Activated T-cell treated with anti-CD3 and anti-CD28 coated beads, Interleukin-2, amount 50 U/mL, for 72 hours (primary cell): ENCODE data around the gene NLRP10. TPM values are rescaled to one million over a fixed set of nuclear protein-coding genes. Genes with fewer than 3 reads are reported as not detected.
"Not testable (repeated sequence)": the region's sequence is repeated elsewhere in the genome, so short reads cannot be mapped to it uniquely, and the experiment has no call there.

Experiments
- ATAC-seq, 2 donors: fragments of 150-1000 bp; cut with Tn5 transposase; replicated peaks in 1 of 2; 2 replicates each; pipeline ENCODE4 v1.10.0; 2021; ENCODE audit warnings: moderate library complexity in 2 of 2, mild to moderate bottlenecking in 1 of 2
- DNase-seq, 2 donors: peaks; one replicate each; pipeline ENCODE4 v3.0.0; 2021 to 2022; ENCODE audit warnings: mixed read lengths in 1 of 2
- H3K27ac Mint-ChIP-seq: one replicate; pipeline ENCODE4 v1.8.0; 2022; ENCODE audit warnings: mild to moderate bottlenecking, moderate library complexity, mixed read lengths
- H3K27me3 Mint-ChIP-seq: one replicate; pipeline ENCODE4 v1.8.0; 2022; ENCODE audit warnings: low read depth, mixed read lengths
- H3K36me3 Mint-ChIP-seq, 2 donors: one replicate each; pipeline ENCODE4 v1.8.0; 2022; ENCODE audit warnings: mixed read lengths in 2 of 2, mild to moderate bottlenecking in 1 of 2; ENCODE audit not compliant: insufficient read depth in 2 of 2
- H3K4me1 Mint-ChIP-seq: one replicate; pipeline ENCODE4 v1.8.0; 2022; ENCODE audit warnings: low read depth, mixed read lengths
- H3K4me3 Mint-ChIP-seq, 2 donors: one replicate each; pipeline ENCODE4 v1.8.0; 2022; ENCODE audit warnings: mild to moderate bottlenecking in 2 of 2, mixed read lengths in 2 of 2, moderate library complexity in 2 of 2
- H3K9me3 Mint-ChIP-seq, 2 donors: one replicate each; pipeline ENCODE4 v1.8.0; 2022; ENCODE audit warnings: mixed read lengths in 2 of 2
- total RNA-seq, 2 donors: library from RNA; stranded (reverse); gene quantifications; one replicate each; pipeline ENCODE4 v1.2.3, GENCODE V29; 2022

NLRP10 gene
- total RNA-seq, 2 donors from 2014 or later: not detected

DNA sequence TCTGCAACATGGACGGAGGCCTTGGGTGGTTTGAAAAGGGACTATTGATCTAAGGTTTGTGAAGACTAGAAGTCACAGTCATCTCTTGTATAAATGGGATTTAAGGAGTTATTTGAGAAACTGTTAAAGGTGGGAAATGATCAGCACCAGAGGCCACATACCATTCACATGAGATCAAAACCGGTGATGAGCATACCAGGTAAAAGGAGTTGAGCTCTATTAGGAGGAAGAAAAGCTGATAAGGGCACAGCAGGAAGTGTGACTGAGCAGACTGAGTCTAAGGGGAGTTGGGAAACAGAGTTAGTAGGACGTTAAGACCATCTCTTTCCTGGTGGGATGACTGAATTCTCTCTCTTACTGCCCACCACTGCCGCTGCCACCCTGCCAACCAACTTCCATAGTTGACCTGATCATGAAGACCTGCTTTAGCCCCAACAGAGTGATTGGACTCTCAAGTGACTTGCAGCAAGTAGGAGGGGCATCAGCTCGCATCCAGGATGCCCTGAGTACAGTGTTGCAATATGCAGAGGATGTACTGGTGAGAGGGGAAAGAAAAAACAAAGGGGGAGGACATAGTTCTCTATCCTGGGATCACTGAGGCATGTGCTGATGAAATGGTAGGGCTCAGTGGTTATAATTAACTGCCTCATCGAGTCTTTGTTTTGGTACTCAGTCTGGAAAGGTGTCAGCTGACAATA is 29.5 kb upstream of the NLRP10 start:
- ATAC-seq: no peak
- Mint-ChIP-seq H3K4me1 (peaks cover 4% of the 10 kb centered on the region), H3K9me3 (no peaks in the 10 kb centered on the region), H3K27ac (no peak overlapping the region), H3K27me3 (no peaks in the 10 kb centered on the region), H3K36me3 (peaks cover 19 to 38% of the 10 kb centered on the region in 2 donors), H3K4me3 (no peak overlapping the region)
- no peak for DNase-seq

DNA sequence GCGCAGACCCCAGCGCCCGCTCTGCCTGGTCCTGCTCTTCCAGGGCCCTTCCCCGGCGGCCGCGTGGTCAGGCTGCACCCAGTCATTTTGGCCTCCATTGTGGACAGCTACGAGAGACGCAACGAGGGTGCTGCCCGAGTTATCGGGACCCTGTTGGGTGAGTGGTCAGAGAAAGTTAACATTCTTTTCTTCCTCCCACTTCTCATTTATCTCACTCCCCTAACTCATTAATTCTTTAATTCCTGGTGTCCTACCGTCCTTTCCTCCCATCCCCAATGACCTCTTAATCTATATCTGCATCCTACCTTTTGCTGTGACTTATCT is 22.3 kb upstream of the NLRP10 start:
- not testable (repeated sequence) for H3K9me3 Mint-ChIP-seq, DNase-seq, H3K27me3 Mint-ChIP-seq
- H3K36me3 Mint-ChIP-seq: peaks cover 7 to 13% of the 10 kb centered on the region in 2 donors
- H3K4me3 Mint-ChIP-seq: peak overlapping the region; percentile 90 to 98
- peak overlapping the region; percentile 92 for H3K27ac Mint-ChIP-seq
- peaks cover 42% of the 10 kb centered on the region for H3K4me1 Mint-ChIP-seq
- peak in 1 of 2 donors; percentile 23 for ATAC-seq

GRCh38 chr11:7986768-7987559 is 21.7 kb upstream of the NLRP10 start, which contains the start of gene EIF3F:
Gene EIF3F (plus strand): TSS chr11:7987337. CDS start chr11:7987353, 16 bp downstream.
- Mint-ChIP-seq H3K4me1 (peaks cover 42% of the 10 kb centered on the region), H3K27ac (peak within 1 kb of the TSS; percentile 92), H3K36me3 (peaks cover 7 to 13% of the 10 kb centered on the region in 2 donors), H3K4me3 (peak within 1 kb of the TSS; percentile 90 to 98), H3K9me3 (no peaks in the 10 kb centered on the region), H3K27me3 (no peaks in the 10 kb centered on the region)
- DNase-seq (peak; percentile 85 to 89), ATAC-seq (peak; percentile 98 to 99)

- Mint-ChIP-seq H3K9me3 (no peaks in the 10 kb centered on the region), H3K27me3 (no peaks in the 10 kb centered on the region), H3K36me3 (peaks cover 1 to 3% of the 10 kb centered on the region in 2 donors), H3K4me3 (no peak overlapping the region), H3K27ac (no peak overlapping the region), H3K4me1 (peaks cover 30% of the 10 kb centered on the region)
- ATAC-seq (no peak), DNase-seq (no peak)
Observed at GRCh38 chr11:7983832-7984590, 18.8 kb upstream of the NLRP10 start.

GRCh38 chr11:7982582-7983119 is 17.4 kb upstream of the NLRP10 start:
- peaks cover 17% of the 10 kb centered on the region for H3K4me1 Mint-ChIP-seq
- DNase-seq: no peak
- H3K9me3 Mint-ChIP-seq: no peaks in the 10 kb centered on the region
- H3K4me3 Mint-ChIP-seq: no peak overlapping the region
- H3K27me3 Mint-ChIP-seq: no peaks in the 10 kb centered on the region
- H3K36me3 Mint-ChIP-seq: peaks cover 0 to under 1% of the 10 kb centered on the region in 2 donors
- no peak overlapping the region for H3K27ac Mint-ChIP-seq
- ATAC-seq: no peak

GRCh38 chr11:7981619-7982157 is 16.4 kb upstream of the NLRP10 start:
- no peaks in the 10 kb centered on the region for H3K27me3 Mint-ChIP-seq
- peaks cover 10% of the 10 kb centered on the region for H3K4me1 Mint-ChIP-seq
- no peak overlapping the region for H3K27ac Mint-ChIP-seq
- H3K9me3 Mint-ChIP-seq: no peaks in the 10 kb centered on the region
- H3K36me3 Mint-ChIP-seq: no peaks in the 10 kb centered on the region
- DNase-seq: no peak
- no peak overlapping the region for H3K4me3 Mint-ChIP-seq
- no peak for ATAC-seq

GRCh38 chr11:7977232-7977917 is 12.1 kb upstream of the NLRP10 start:
- Mint-ChIP-seq H3K4me1 (no peaks in the 10 kb centered on the region), H3K36me3 (no peaks in the 10 kb centered on the region), H3K27me3 (no peaks in the 10 kb centered on the region), H3K4me3 (no peak overlapping the region), H3K27ac (no peak overlapping the region), H3K9me3 (no peaks in the 10 kb centered on the region)
- DNase-seq: no peak
- no peak for ATAC-seq

- DNase-seq (no peak), ATAC-seq (no peak)
- Mint-ChIP-seq H3K36me3 (no peaks in the 10 kb centered on the region), H3K27me3 (no peaks in the 10 kb centered on the region), H3K9me3 (no peaks in the 10 kb centered on the region), H3K4me1 (no peaks in the 10 kb centered on the region), H3K27ac (no peak overlapping the region), H3K4me3 (no peak overlapping the region)
Observed at GRCh38 chr11:7974668-7975067, 9.4 kb upstream of the NLRP10 start.

DNA sequence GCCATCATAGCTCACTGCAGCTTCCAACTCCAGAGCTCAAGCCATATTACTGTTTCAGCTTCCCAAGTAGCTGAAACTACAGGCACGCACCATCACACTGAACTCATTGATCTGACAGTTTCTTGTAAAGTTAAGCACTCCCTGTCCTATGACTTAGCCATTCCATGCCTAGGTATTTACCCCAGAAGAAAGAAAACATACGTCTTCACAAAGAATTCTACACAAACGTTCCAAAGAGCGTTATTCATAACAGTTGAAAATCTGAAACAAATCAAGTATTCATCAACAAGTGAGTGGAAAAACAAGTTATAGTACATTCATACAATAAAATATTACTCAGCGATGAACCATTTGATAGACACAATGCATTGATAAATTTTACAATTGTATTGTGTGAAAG is 7.8 kb upstream of the NLRP10 start:
- no peaks in the 10 kb centered on the region for H3K36me3 Mint-ChIP-seq

GRCh38 chr11:7971846-7972245 is 6.6 kb upstream of the NLRP10 start:
- ATAC-seq (no peak), DNase-seq (no peak)
- H3K27me3 Mint-ChIP-seq: peaks cover 21% of the 10 kb centered on the region
- H3K27ac Mint-ChIP-seq: no peak overlapping the region
- H3K4me3 Mint-ChIP-seq: no peak overlapping the region
- H3K36me3 Mint-ChIP-seq: no peaks in the 10 kb centered on the region
- H3K9me3 Mint-ChIP-seq: no peaks in the 10 kb centered on the region
- H3K4me1 Mint-ChIP-seq: no peaks in the 10 kb centered on the region

More for the DNA sequence above, 7.8 kb upstream of the NLRP10 start:
- H3K4me1 Mint-ChIP-seq: no peaks in the 10 kb centered on the region
- DNase-seq: no peak
- H3K4me3 Mint-ChIP-seq: no peak overlapping the region
- H3K27ac Mint-ChIP-seq: no peak overlapping the region
- H3K27me3 Mint-ChIP-seq: peaks cover 12% of the 10 kb centered on the region
- H3K9me3 Mint-ChIP-seq: no peaks in the 10 kb centered on the region
- no peak for ATAC-seq

- Mint-ChIP-seq H3K27ac (no peak overlapping the region), H3K36me3 (no peaks in the 10 kb centered on the region), H3K9me3 (no peaks in the 10 kb centered on the region), H3K27me3 (peaks cover 23% of the 10 kb centered on the region), H3K4me1 (no peaks in the 10 kb centered on the region), H3K4me3 (no peak overlapping the region)
- ATAC-seq: no peak
- no peak for DNase-seq
Observed at GRCh38 chr11:7969756-7970646, 4.8 kb upstream of the NLRP10 start.
